ENCODE data around the gene ETV3L. TPM values are rescaled to one million over a fixed set of nuclear protein-coding genes. Genes with fewer than 3 reads are reported as not detected.

Gene ETV3L
- total RNA-seq, result not detected

DNA sequence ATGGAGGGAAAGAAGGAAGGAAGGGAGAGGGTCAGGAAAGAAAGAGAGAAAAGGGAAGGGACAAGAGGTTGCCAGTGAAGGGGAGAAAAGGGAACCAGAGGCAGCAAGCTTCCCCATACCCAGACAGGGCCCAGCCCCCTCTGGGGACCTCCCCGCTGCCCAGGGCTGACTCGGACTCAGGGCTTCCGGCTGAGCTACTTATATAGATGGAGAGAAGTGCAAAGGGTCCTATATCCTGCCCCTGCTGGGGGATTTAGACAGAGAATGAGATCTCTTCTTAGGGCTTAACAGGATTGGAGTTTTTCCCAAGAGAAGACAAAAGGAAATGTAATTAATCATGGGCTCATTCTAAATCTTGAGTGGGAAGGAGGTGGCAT, at the start of gene ETV3L:
Gene ETV3L (minus strand): TSS at position 176 of the 377 bp plus-strand sequence. CDS start 285 bp downstream, outside the sequence.
- Histone ChIP-seq H3K4me3 (no peak within 1 kb of the TSS), H3K4me1 (no peaks in the 10 kb centered on the region), H3K36me3 (no peaks in the 10 kb centered on the region), H3K27ac (no peak within 1 kb of the TSS), H3K27me3 (no peaks in the 10 kb centered on the region), H3K9me3 (no peaks in the 10 kb centered on the region)
- DNase-seq, result no peak
- WGBS, 2 donors, result 37 to 53% methylated on average over 3 of the region's 3 CpGs
- TF ChIP-seq, protein P1, sequence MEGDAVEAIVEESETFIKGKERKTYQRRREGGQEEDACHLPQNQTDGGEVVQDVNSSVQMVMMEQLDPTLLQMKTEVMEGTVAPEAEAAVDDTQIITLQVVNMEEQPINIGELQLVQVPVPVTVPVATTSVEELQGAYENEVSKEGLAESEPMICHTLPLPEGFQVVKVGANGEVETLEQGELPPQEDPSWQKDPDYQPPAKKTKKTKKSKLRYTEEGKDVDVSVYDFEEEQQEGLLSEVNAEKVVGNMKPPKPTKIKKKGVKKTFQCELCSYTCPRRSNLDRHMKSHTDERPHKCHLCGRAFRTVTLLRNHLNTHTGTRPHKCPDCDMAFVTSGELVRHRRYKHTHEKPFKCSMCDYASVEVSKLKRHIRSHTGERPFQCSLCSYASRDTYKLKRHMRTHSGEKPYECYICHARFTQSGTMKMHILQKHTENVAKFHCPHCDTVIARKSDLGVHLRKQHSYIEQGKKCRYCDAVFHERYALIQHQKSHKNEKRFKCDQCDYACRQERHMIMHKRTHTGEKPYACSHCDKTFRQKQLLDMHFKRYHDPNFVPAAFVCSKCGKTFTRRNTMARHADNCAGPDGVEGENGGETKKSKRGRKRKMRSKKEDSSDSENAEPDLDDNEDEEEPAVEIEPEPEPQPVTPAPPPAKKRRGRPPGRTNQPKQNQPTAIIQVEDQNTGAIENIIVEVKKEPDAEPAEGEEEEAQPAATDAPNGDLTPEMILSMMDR (IDR thresholded peaks at IDR 0.05), result no peak
- no peak for TF ChIP-seq POLR2A (IDR thresholded peaks at IDR 0.05)
- intact Hi-C loops (cut with DNase I), result no loop called here

DNA sequence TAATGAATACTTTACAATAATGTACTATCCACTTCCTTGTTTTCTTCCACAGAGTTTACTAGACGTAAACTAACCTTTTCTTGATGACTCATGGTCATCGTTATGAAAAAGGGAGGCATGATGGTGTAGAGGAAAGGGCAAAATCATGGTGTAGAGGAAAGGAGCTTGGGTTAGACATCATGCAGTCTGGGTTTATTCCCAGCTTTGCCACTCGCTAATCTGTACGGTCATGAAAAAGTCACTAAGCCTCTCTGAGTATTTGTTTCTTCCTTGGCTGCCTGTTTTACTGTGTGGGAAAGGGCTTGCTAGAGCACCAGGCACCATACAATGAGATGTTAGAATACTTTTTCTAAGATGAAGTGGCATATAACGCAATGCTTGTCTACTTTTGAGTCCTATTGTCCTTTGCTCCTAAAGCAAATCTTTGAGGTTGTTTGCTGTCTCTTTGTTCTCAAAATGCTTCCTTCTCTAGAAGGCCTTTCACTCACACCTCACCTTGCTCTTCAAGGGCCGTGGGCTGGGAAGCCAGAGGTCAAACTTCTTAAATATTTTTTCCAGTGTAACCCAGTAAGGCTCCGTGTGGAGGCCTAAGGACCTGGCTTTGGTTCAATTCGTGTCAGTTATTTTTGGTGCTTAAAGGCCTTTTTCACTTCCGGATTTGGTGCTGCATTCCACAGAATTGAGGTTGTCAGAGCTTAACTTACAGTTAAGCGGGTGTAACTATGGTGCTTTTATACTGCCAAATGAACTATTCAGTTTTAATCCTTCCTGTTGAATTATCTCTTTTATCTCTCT, 48.5 kb upstream of the ETV3L start:
- Histone ChIP-seq H3K36me3 (no peaks in the 10 kb centered on the region), H3K9me3 (no peaks in the 10 kb centered on the region), H3K27me3 (no peaks in the 10 kb centered on the region), H3K4me3 (no peak overlapping the region), H3K27ac (peak overlapping the region; percentile 42 to 74 (median 71)), H3K4me1 (peaks cover 4 to 52% (median 34%) of the 10 kb centered on the region in 3 donors)
- 37 to 49% methylated on average over 10 of the region's 10 CpGs for WGBS, 2 donors
- TF ChIP-seq POLR2A (IDR thresholded peaks at IDR 0.05), result no peak
- TF ChIP-seq, protein P1 (IDR thresholded peaks at IDR 0.05), result no peak
- DNase-seq, result no peak
- intact Hi-C loops (cut with DNase I), result no loop called here

DNA sequence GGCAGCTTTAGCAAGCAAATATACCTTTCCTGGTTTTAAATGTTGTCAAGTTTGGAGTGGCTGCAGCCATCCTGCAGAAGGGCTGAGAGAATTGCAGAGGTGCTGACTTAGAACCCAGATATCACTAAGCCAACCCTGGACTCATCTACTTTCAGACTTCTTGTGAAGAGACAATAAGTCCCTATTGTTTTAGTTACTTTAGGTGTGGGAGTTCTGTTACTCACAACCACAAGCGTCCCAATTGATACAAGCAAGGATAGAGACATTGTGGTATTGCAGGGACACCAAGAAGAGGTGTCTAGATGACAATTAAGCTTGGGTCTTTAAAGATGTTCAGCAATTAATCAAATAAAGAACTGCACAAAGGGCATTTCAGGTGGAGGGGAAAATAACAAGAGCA, 47.4 kb upstream of the ETV3L start:
- no peak for DNase-seq
- Histone ChIP-seq H3K9me3 (no peaks in the 10 kb centered on the region), H3K36me3 (no peaks in the 10 kb centered on the region), H3K4me1 (peaks cover 4 to 63% (median 38%) of the 10 kb centered on the region in 3 donors), H3K4me3 (no peak overlapping the region), H3K27ac (peak overlapping the region in 2 of 4 donors; percentile 74 to 81), H3K27me3 (no peaks in the 10 kb centered on the region)
- TF ChIP-seq, protein P1 (IDR thresholded peaks at IDR 0.05), result no peak
- no peak for TF ChIP-seq POLR2A (IDR thresholded peaks at IDR 0.05)
- intact Hi-C loops (cut with DNase I), result no loop called here
- WGBS, 2 donors, result 56 to 100% methylated on average over 1 of the region's 1 CpG

DNA sequence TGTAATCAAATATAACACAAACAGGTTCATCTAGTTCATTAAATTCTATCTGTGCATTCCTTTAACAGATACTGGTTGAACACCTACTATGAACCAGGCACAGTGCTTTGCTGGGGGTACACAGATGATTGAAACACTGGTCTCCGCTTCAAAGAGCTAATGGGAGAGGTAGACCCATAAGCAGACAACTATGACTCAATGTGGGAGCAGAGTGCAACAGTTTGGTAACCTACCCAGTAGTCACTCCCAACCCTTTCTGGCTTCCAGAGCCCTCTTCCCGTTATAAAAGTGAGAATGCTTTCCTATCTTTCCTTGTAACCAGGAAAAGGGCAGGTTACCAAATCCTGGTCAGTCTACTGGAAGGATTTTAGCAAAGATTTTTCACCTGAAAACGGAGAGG, 46.6 kb upstream of the ETV3L start:
- no peak for DNase-seq
- H3K36me3 ChIP-seq, result no peaks in the 10 kb centered on the region
- peaks cover 4 to 64% (median 38%) of the 10 kb centered on the region in 3 donors for H3K4me1 ChIP-seq
- 34 to 58% methylated on average over 3 of the region's 3 CpGs for WGBS, 2 donors
- no peaks in the 10 kb centered on the region for H3K9me3 ChIP-seq
- no peak overlapping the region for H3K4me3 ChIP-seq
- intact Hi-C loops (cut with DNase I), result no loop called here
- H3K27ac ChIP-seq, result peak overlapping the region in 3 of 4 donors; percentile 74 to 83 (median 81)
- no peak for TF ChIP-seq POLR2A (IDR thresholded peaks at IDR 0.05)
- TF ChIP-seq, protein P1 (IDR thresholded peaks at IDR 0.05), result no peak
- no peaks in the 10 kb centered on the region for H3K27me3 ChIP-seq

DNA sequence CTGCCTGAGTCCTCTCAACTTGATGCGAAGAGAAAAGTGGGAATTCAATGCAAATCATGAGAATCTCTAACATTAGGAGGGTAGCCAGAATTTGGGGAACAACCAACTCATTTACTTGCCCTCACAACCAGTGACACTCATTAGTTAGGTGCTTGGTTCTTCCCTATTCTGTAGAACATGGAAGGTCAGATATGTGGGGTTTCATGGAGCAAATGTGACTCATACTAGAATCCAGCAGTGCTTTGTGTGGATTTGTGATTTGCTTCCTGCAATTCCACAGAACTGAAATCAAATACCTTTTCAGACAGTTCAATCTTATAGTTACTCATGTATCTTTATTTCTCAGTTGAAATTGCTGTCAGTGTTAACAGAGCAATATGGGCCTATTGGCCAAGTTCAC, 45.5 kb upstream of the ETV3L start:
- Histone ChIP-seq H3K9me3 (no peaks in the 10 kb centered on the region), H3K27me3 (no peaks in the 10 kb centered on the region), H3K4me1 (peaks cover 4 to 64% (median 38%) of the 10 kb centered on the region in 3 donors), H3K36me3 (no peaks in the 10 kb centered on the region), H3K27ac (peak overlapping the region; percentile 74 to 84 (median 82)), H3K4me3 (no peak overlapping the region)
- no peak for TF ChIP-seq POLR2A (IDR thresholded peaks at IDR 0.05)
- TF ChIP-seq, protein P1 (IDR thresholded peaks at IDR 0.05), result no peak
- WGBS, 2 donors, result 33 to 67% methylated on average over 1 of the region's 1 CpG
- no peak for DNase-seq
- intact Hi-C loops (cut with DNase I), result no loop called here
